SK-N-SH (cell line): ENCODE data around the gene GAMT.

Experiments used
- EP300 ChIP-seq, 2 experiments: IDR thresholded peaks; 2 replicates each; pipeline versions ENCODE4 v1.4.0 to v1.6.1; 2012; ENCODE audit warnings: borderline replicate concordance in 1 of 2, low read depth in 1 of 2, low read length in 1 of 2
- GATA2 ChIP-seq: sonication (generic); formaldehyde crosslinking; IDR thresholded peaks from 2 replicates; pipeline ENCODE4 v1.5.0; 2020; ENCODE audit warnings: mild to moderate bottlenecking, missing genetic modification reagents
- IRF3 ChIP-seq: fragments of 150-350 bp; IDR thresholded peaks from 2 replicates; pipeline ENCODE4 v1.6.1; 2016; ENCODE audit warnings: mild to moderate bottlenecking, low read depth, low read length
- NFIC ChIP-seq: IDR thresholded peaks from 2 replicates; pipeline ENCODE4 v1.4.0; 2012; ENCODE audit warnings: borderline replicate concordance
- POLR2AphosphoS5 ChIP-seq: IDR thresholded peaks from 2 replicates; pipeline ENCODE4 v1.6.1; 2012; ENCODE audit warnings: low read depth, low read length
- RFX5 ChIP-seq: IDR thresholded peaks from 2 replicates; pipeline ENCODE4 v1.6.1; 2012; ENCODE audit warnings: mild to moderate bottlenecking, improper control_type of control experiment, low read length
- RXRA ChIP-seq: IDR thresholded peaks from 2 replicates; pipeline ENCODE4 v1.4.0; 2012; ENCODE audit warnings: low read depth, mild to moderate bottlenecking, borderline replicate concordance
- TAF1 ChIP-seq: IDR thresholded peaks from 2 replicates; pipeline ENCODE4 v1.6.1; 2012; ENCODE audit warnings: low read depth, mild to moderate bottlenecking, low read length, moderate library complexity, borderline replicate concordance
- TCF12 ChIP-seq: IDR thresholded peaks from 2 replicates; pipeline ENCODE4 v1.4.0; 2012
- TF ChIP-seq, protein P1 (sequence below): fragments of 200-600 bp; sonication (generic); IDR thresholded peaks from 2 replicates; pipeline ENCODE4 v1.6.1; 2017; ENCODE audit warnings: antibody characterized with exemption, mild to moderate bottlenecking, moderate library complexity
- TF ChIP-seq, protein P2 (sequence below): IDR thresholded peaks from 2 replicates; pipeline ENCODE4 v1.4.0; 2012; ENCODE audit warnings: low read depth

DNA sequence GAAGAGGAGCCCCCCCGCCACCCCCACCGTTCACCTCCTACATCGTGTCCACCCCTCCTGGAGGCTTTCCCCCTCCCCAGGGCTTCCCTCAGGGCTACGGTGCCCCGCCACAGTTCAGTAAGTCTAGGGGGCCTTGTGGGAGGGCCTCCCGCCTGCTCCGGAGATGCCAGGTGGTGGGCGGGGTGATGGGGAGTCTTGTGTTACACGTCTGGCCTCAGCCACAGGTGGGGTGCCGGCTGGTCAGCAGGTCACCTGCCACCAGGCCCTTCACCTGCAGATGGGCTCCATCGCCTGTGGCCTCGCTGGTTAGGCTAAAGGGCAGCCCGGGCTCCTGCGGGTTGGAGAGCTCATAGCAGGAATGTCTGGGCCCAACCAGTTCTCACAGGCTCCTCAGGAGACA is 28.9 kb upstream of the GAMT start:
- TF ChIP-seq, protein P1, sequence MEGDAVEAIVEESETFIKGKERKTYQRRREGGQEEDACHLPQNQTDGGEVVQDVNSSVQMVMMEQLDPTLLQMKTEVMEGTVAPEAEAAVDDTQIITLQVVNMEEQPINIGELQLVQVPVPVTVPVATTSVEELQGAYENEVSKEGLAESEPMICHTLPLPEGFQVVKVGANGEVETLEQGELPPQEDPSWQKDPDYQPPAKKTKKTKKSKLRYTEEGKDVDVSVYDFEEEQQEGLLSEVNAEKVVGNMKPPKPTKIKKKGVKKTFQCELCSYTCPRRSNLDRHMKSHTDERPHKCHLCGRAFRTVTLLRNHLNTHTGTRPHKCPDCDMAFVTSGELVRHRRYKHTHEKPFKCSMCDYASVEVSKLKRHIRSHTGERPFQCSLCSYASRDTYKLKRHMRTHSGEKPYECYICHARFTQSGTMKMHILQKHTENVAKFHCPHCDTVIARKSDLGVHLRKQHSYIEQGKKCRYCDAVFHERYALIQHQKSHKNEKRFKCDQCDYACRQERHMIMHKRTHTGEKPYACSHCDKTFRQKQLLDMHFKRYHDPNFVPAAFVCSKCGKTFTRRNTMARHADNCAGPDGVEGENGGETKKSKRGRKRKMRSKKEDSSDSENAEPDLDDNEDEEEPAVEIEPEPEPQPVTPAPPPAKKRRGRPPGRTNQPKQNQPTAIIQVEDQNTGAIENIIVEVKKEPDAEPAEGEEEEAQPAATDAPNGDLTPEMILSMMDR = no peak
- TF ChIP-seq RFX5 (no peak), EP300 (IDR thresholded peaks at IDR 0.05; ENCODE audit: borderline replicate concordance in 1 of 2, low read depth in 1 of 2, low read length in 1 of 2) (no peak), RXRA (no peak), GATA2 (CRISPR knock-in tag) (no peak), TCF12 (no peak), TAF1 (no peak), POLR2AphosphoS5 (no peak), IRF3 (no peak), NFIC (no peak)
- TF ChIP-seq, protein P2, sequence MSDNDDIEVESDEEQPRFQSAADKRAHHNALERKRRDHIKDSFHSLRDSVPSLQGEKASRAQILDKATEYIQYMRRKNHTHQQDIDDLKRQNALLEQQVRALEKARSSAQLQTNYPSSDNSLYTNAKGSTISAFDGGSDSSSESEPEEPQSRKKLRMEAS = no peak
